ENCODE measurements around the gene MMP14. TPM values are rescaled to one million over a fixed set of nuclear protein-coding genes. Genes with fewer than 3 reads are reported as not detected.
A peak's percentile ranks its signal among the peaks of the same experiment; 100 is the strongest.

The MMP14 gene
- total and polyA plus RNA-seq, 2 of the 13 experiments (the other 11 are each of a cell fraction or from before 2014, with no cell fraction given): 5.2 to 9.8 TPM

GRCh38 chr14:22887990-22888378 is 51.6 kb downstream of the MMP14 start (continued):
- TF ChIP-seq FOXO4 (CRISPR knock-in tag; conservative IDR thresholded peaks at IDR 0.05) (no peak), ZNF891 (CRISPR knock-in tag; IDR thresholded peaks at IDR 0.05) (no peak), CBX1 (IDR thresholded peaks at IDR 0.05; ENCODE audit: low read depth) (no peak), ZFP82 (CRISPR knock-in tag; IDR thresholded peaks at IDR 0.05; ENCODE audit: borderline replicate concordance) (no peak), YEATS4 (CRISPR knock-in tag; IDR thresholded peaks at IDR 0.05; ENCODE audit: borderline replicate concordance) (no peak), ZNF547 (CRISPR knock-in tag; IDR thresholded peaks at IDR 0.05) (peak; percentile 58; the same call in 1 of the 2 replicates), NFKB2 (CRISPR knock-in tag; IDR thresholded peaks at IDR 0.05; ENCODE audit: borderline replicate concordance) (peak; percentile 36; the same call in 1 of the 2 replicates), ARID4A (CRISPR knock-in tag; IDR thresholded peaks at IDR 0.05; ENCODE audit: borderline replicate concordance) (no peak), ATRX (CRISPR knock-in tag; IDR thresholded peaks at IDR 0.05; ENCODE audit: borderline replicate concordance) (no peak), ZNF768 (CRISPR knock-in tag; IDR thresholded peaks at IDR 0.05) (0 out of 2 replicates have a peak, but pooled peaks have one; percentile 14), SSRP1 (CRISPR knock-in tag; IDR thresholded peaks at IDR 0.05) (no peak), MIXL1 (CRISPR knock-in tag; IDR thresholded peaks at IDR 0.05) (no peak), ZFP62 (CRISPR knock-in tag; IDR thresholded peaks at IDR 0.05) (no peak), SNAPC2 (CRISPR knock-in tag; IDR thresholded peaks at IDR 0.05) (no peak), DZIP1 (CRISPR knock-in tag; IDR thresholded peaks at IDR 0.05) (no peak), ZNF225 (CRISPR knock-in tag; IDR thresholded peaks at IDR 0.05) (peak; percentile 44; the same call in 1 of the 2 replicates), KDM4B (CRISPR knock-in tag; IDR thresholded peaks at IDR 0.05) (no peak), ZNF788 (CRISPR knock-in tag; IDR thresholded peaks at IDR 0.05; ENCODE audit: borderline replicate concordance) (no peak)
- TF ChIP-seq, protein P1, sequence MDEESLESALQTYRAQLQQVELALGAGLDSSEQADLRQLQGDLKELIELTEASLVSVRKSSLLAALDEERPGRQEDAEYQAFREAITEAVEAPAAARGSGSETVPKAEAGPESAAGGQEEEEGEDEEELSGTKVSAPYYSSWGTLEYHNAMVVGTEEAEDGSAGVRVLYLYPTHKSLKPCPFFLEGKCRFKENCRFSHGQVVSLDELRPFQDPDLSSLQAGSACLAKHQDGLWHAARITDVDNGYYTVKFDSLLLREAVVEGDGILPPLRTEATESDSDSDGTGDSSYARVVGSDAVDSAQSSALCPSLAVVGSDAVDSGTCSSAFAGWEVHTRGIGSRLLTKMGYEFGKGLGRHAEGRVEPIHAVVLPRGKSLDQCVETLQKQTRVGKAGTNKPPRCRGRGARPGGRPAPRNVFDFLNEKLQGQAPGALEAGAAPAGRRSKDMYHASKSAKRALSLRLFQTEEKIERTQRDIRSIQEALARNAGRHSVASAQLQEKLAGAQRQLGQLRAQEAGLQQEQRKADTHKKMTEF (CRISPR knock-in tag; IDR thresholded peaks at IDR 0.05): 0 out of 2 replicates have a peak, but pooled peaks have one; percentile 8
- TF ChIP-seq, protein P2, sequence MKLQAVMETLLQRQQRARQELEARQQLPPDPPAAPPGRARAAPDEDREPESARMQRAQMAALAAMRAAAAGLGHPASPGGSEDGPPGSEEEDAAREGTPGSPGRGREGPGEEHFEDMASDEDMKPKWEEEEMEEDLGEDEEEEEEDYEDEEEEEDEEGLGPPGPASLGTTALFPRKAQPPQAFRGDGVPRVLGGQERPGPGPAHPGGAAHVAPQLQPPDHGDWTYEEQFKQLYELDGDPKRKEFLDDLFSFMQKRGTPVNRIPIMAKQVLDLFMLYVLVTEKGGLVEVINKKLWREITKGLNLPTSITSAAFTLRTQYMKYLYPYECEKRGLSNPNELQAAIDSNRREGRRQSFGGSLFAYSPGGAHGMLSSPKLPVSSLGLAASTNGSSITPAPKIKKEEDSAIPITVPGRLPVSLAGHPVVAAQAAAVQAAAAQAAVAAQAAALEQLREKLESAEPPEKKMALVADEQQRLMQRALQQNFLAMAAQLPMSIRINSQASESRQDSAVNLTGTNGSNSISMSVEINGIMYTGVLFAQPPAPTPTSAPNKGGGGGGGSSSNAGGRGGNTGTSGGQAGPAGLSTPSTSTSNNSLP (IDR thresholded peaks at IDR 0.05; ENCODE audit: low read depth, low read length): no peak
